K562 (cell line): ENCODE results near the gene CD248. TPM values are rescaled to one million over a fixed set of nuclear protein-coding genes. Genes with fewer than 3 reads are reported as not detected.

Experiments
- ATAC-seq: fragments of 200-7000 bp; cut with Tn5 transposase; 3 replicates; pipeline ENCODE4 v1.9.1; 2020; ENCODE audit warnings: moderate library complexity
- BruUV-seq: library from RNA; stranded (reverse); fragments of 400-500 nt; replicated peaks from 2 replicates; lab custom pipeline; 2021; lab: Mats Ljungman, UMichigan
- CTCF ChIA-PET: fragments of 300-600 bp; formaldehyde crosslinking; extraction: SDS; loops from one replicate; lab custom pipeline; 2021; ENCODE audit warnings: low intra/inter-chr PET ratio; lab: Yijun Ruan, JAX
- POLR2A ChIA-PET: fragments of 300-600, 350-650 bp; sonication (Branson Sonifier 250); formaldehyde crosslinking; extraction: SDS; loops from one replicate; lab custom pipeline; 2021; ENCODE audit warnings: antibody characterized with exemption, inconsistent platforms; lab: Yijun Ruan, JAX
- DNase-seq, 4 experiments: peaks; one replicate each; pipeline versions ENCODE4 v3.0.0 to v3.0.0-alpha.2; 2011 to 2018; ENCODE audit warnings: low spot score in 3 of 4, mixed read lengths in 3 of 4; ENCODE audit errors: extremely low read depth in 1 of 4
- FAIRE-seq: peaks from 2 replicates; lab custom pipeline; 2011; peaks lifted over from hg19 to GRCh38; lab: Jason Lieb, UNC
- H2AFZ ChIP-seq: 2 replicates; pipeline ENCODE4 v1.6.0; 2011; ENCODE audit warnings: low read depth, low read length, control low read depth, inconsistent platforms
- H3K27ac ChIP-seq: fragments of 200-600 bp; 3 replicates; pipeline ENCODE4 v1.8.0; 2011; ENCODE audit warnings: low read depth, mild to moderate bottlenecking, control low read depth, inconsistent platforms, low read length, moderate library complexity, mixed read lengths; ENCODE audit errors: extremely low read depth
- H3K27me3 ChIP-seq, 2 experiments: fragments of 300-600 bp in 1 of 2; 2 replicates in 1 of 2; 3 replicates in 1 of 2; pipeline versions ENCODE4 v1.6.0 to v1.8.0; 2011; ENCODE audit warnings: inconsistent platforms in 2 of 2, low read length in 2 of 2, mild to moderate bottlenecking in 1 of 2, mixed read lengths in 1 of 2, moderate library complexity in 1 of 2; ENCODE audit not compliant: control insufficient read depth in 2 of 2, insufficient read depth in 2 of 2
- H3K36me3 ChIP-seq: fragments of 300-600 bp; 3 replicates; pipeline ENCODE4 v1.8.0; 2011; ENCODE audit warnings: mild to moderate bottlenecking, low read length, inconsistent platforms; ENCODE audit not compliant: control insufficient read depth, insufficient read depth
- H3K4me1 ChIP-seq, 2 experiments: fragments of 200-600 bp in 1 of 2; replicated peaks in 1 of 2; 2 replicates in 1 of 2; 3 replicates in 1 of 2; pipeline versions ENCODE4 v1.5.1 to v1.8.0; 2011; ENCODE audit warnings: inconsistent platforms in 2 of 2, low read length in 2 of 2, mild to moderate bottlenecking in 1 of 2, mixed read lengths in 1 of 2, moderate library complexity in 1 of 2; ENCODE audit not compliant: control insufficient read depth in 2 of 2, insufficient read depth in 2 of 2
- H3K4me2 ChIP-seq: 2 replicates; pipeline ENCODE4 v1.6.1; 2011; ENCODE audit warnings: low read length, control low read depth, inconsistent platforms, mixed read lengths; ENCODE audit not compliant: insufficient read depth
- H3K4me3 ChIP-seq: fragments of 200-600 bp; sonication (generic), shearing (Covaris generic); 2 replicates; pipeline ENCODE4 v1.5.1; 2016; ENCODE audit warnings: control low read depth, inconsistent platforms
- H3K79me2 ChIP-seq: fragments of 200-600 bp; 3 replicates; pipeline ENCODE4 v1.8.0; 2011; ENCODE audit warnings: low read length, inconsistent platforms; ENCODE audit not compliant: control insufficient read depth, insufficient read depth
- H3K9ac ChIP-seq, 2 experiments: 2 replicates each; pipeline versions ENCODE4 v1.6.0 to v1.6.1; 2011; ENCODE audit warnings: low read depth in 2 of 2, low read length in 2 of 2, control low read depth in 1 of 2, inconsistent platforms in 1 of 2, mild to moderate bottlenecking in 1 of 2, mixed read lengths in 1 of 2; ENCODE audit not compliant: insufficient read depth in 1 of 2
- H3K9me1 ChIP-seq: one replicate; pipeline ENCODE4 v1.6.0; 2011; ENCODE audit warnings: inconsistent platforms, mild to moderate bottlenecking, low read length, moderate library complexity; ENCODE audit not compliant: control insufficient read depth, insufficient read depth
- H3K9me3 ChIP-seq: replicated peaks from 2 replicates; pipeline ENCODE4 v1.5.1; 2011; ENCODE audit warnings: low read depth, low read length, inconsistent platforms; ENCODE audit not compliant: control insufficient read depth, insufficient read depth
- H4K20me1 ChIP-seq: replicated peaks from 2 replicates; pipeline ENCODE4 v1.6.1; 2011; ENCODE audit warnings: low read length, inconsistent platforms, mixed read lengths; ENCODE audit not compliant: control insufficient read depth, insufficient read depth
- FOXP1 ChIP-seq: sonication (generic); formaldehyde crosslinking; IDR thresholded peaks from 2 replicates; pipeline ENCODE4 v1.8.0; 2022; ENCODE audit warnings: mild to moderate bottlenecking, missing genetic modification reagents
- HDGF ChIP-seq: fragments of 450-650 bp; IDR thresholded peaks from 2 replicates; pipeline ENCODE4 v1.6.1; 2016
- L3MBTL2 ChIP-seq: fragments of 450-650 bp; IDR thresholded peaks from 2 replicates; pipeline ENCODE4 v1.6.1; 2016; ENCODE audit warnings: mild to moderate bottlenecking, moderate library complexity
- NFE2L1 ChIP-seq: fragments of 450-650 bp; IDR thresholded peaks from 2 replicates; pipeline ENCODE4 v1.6.1; 2016; ENCODE audit warnings: missing genetic modification characterization, low read depth, mild to moderate bottlenecking, missing compliant biosample characterization, moderate library complexity, borderline replicate concordance
- SMARCA5 ChIP-seq: fragments of 450-650 bp; IDR thresholded peaks from 2 replicates; pipeline ENCODE4 v1.6.1; 2016
- ZNF57 ChIP-seq: fragments of 450-650 bp; formaldehyde crosslinking; IDR thresholded peaks from 2 replicates; pipeline ENCODE4 v1.4.0; 2020; ENCODE audit warnings: mild to moderate bottlenecking, moderate library complexity
- WGBS: fragments of 100-300 bp; shearing (Covaris generic); methylation state at CpG from one replicate; pipeline ENCODE4 v1.1.6; 2016; ENCODE audit warnings: low coverage, mixed read lengths; ENCODE audit not compliant: insufficient coverage; ENCODE audit errors: missing lambda C conversion rate; 5-methylcytosine and 5-hydroxymethylcytosine counted together
- in situ Hi-C: fragments of 300-500 bp; cut with MboI; formaldehyde crosslinking; loops from 4 replicates; pipeline ENCODE4 v1.15.0; 2018; ENCODE audit warnings: inconsistent platforms, mixed read lengths
- intact Hi-C: fragments of 100-400 bp; cut with micrococcal nuclease; formaldehyde crosslinking; loops from 2 replicates; pipeline ENCODE4 v1.14.2; 2022
- polyA plus RNA-seq, 8 experiments: library from polyadenylated mRNA; depleted of rRNA in 4 of 8; stranded (reverse) in 5 of 8; unstranded in 3 of 8; fragments of >200 nt; fragmentation: Nextera tagmentation in 2 of 8; fragmentation: Illumina TruSeq in 1 of 8; extraction: Ambion mirVana in 2 of 8; extraction: Trizol in 1 of 8; gene quantifications; 2 replicates each; pipeline versions ENCODE4 v1.2.1 to v1.2.3, GENCODE V29; 2011 to 2014; ENCODE audit warnings: inconsistent platforms in 1 of 8, missing spikeins in 1 of 8
- total RNA-seq, 7 experiments: library from RNA; depleted of rRNA in 6 of 7; stranded (reverse); fragments of >200 nt in 6 of 7; fragmentation: Illumina TruSeq in 2 of 7; extraction: Trizol in 2 of 7; gene quantifications; 2 replicates each; pipeline versions ENCODE4 v1.2.1 to v1.2.3, GENCODE V29; 2011 to 2021; ENCODE audit warnings: low replicate concordance in 1 of 7
- TF ChIP-seq, protein P1 (sequence below): fragments of 250-450 bp; sonication (Bioruptor Pico); IDR thresholded peaks from 2 replicates; pipeline ENCODE4 v1.8.0; 2022; ENCODE audit warnings: inconsistent platforms
- TF ChIP-seq, protein P2 (sequence below): IDR thresholded peaks from 2 replicates; pipeline ENCODE4 v1.6.1; 2011; ENCODE audit warnings: borderline replicate concordance, low read depth, mild to moderate bottlenecking, moderate library complexity, low read length; ENCODE audit not compliant: insufficient read depth, poor library complexity, severe bottlenecking
- TF ChIP-seq, protein P3 (sequence below), 2 experiments: fragments of 450-650 bp; IDR thresholded peaks; 2 replicates each; pipeline ENCODE4 v1.6.1; 2016
- TF ChIP-seq, protein P4 (sequence below), 2 experiments: fragments of 450-650 bp in 1 of 2; sonication (generic) in 1 of 2; formaldehyde crosslinking; conservative IDR thresholded peaks; 2 replicates each; pipeline versions ENCODE4 v1.4.0 to v1.8.1; 2020 to 2022; ENCODE audit warnings: mild to moderate bottlenecking in 1 of 2, missing genetic modification reagents in 1 of 2
- TF ChIP-seq, protein P5 (sequence below): fragments of 450-650 bp; formaldehyde crosslinking; IDR thresholded peaks from 2 replicates; pipeline ENCODE4 v1.4.0; 2022; ENCODE audit warnings: missing genetic modification characterization

The CD248 gene
- total and polyA plus RNA-seq, 9 of the 15 experiments (the other 6 are each of a cell fraction or from before 2014, with no cell fraction given), result 0.09 TPM; not detected in 8

DNA sequence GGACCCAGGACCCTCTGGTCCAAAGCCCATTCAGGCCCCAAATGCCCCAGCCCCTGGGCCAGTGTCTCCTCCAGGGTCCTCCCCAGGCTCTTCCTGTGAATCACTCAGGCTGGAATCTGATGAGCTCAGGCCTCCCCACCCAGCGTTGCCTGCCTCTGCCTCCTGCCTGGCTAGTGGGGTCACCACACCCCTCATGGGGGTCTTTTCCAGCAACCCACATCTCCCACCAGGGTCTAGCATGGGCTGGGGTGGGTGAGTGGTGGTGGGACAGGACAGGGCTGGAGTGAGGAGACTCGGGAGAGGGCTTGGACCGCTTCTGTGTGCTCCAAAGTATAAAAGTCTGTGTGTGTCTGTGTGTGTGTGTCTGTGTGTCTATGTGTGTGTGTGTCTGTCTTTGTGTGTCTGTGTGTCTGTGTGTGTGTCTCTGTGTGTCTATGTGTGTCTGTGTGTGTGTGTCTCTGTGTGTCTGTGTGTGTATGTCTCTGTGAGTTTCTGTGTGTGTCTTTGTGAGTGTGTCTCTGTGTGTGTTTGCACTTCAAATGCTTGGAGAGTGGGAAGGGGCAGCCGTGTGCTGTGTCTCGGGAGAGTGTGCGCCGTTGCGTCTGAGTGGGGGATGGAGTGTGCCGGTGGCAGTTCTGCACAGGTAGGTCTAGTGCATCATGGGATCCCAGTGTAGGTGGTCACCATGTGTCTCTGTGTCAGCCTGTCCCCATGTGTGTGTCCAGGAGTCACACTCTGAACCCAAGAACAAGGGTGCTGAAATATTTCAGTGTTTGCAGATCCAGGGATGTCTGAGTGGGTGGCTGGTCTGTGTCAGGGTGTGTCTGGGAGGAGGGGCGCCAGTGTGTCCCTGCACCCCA lies 10.6 kb upstream of the CD248 start:
- ATAC-seq (no peak), FAIRE-seq (peak; percentile 81), DNase-seq (peak in 1 of 4 experiments; percentile 16)
- H3K27me3 ChIP-seq, result no peaks in the 10 kb centered on the region
- in situ Hi-C loops (loop anchor here (5.0 kb wide), 1 partner anchor 110 kb away; no protein-coding TSS in a partner anchor), intact Hi-C loops (loop anchor here (1.0 to 2.0 kb wide), 2 partner anchors 15 to 105 kb away; no protein-coding TSS in a partner anchor)
- H3K36me3 ChIP-seq, result no peaks in the 10 kb centered on the region
- CTCF ChIA-PET, result interaction anchor here (1.2 to 3.1 kb wide), 3 partner anchors 16 to 105 kb away, joined by 5 to 37 read pairs (median 16); no protein-coding TSS in a partner anchor
- peaks cover 20 to 66% of the 10 kb centered on the region in 2 experiments; a peak in 4 of 5 replicates for H3K4me1 ChIP-seq
- POLR2A ChIA-PET, result interaction anchor here (0.6 to 0.7 kb wide), 3 partner anchors 9 to 109 kb away, joined by 3 read pairs; partner anchors contain the start of gene RIN1
- peak overlapping the region; percentile 100 for H2AFZ ChIP-seq
- no TSS peak for BruUV-seq
- no peak overlapping the region; the same call in 2 of the 3 replicates for H3K27ac ChIP-seq
- no peaks in the 10 kb centered on the region for H4K20me1 ChIP-seq
- H3K9me3 ChIP-seq, result no peaks in the 10 kb centered on the region
- no peak overlapping the region for H3K4me3 ChIP-seq
- H3K9me1 ChIP-seq, result peaks cover 4% of the 10 kb centered on the region
- H3K4me2 ChIP-seq, result no peak overlapping the region
- no peaks in the 10 kb centered on the region for H3K79me2 ChIP-seq
- H3K9ac ChIP-seq, result peak overlapping the region in 1 of 2 experiments; percentile 67; a peak in 2 of 4 replicates
- WGBS, result 73% methylated on average over 6 of the region's 10 CpGs
- TF ChIP-seq, protein P1, sequence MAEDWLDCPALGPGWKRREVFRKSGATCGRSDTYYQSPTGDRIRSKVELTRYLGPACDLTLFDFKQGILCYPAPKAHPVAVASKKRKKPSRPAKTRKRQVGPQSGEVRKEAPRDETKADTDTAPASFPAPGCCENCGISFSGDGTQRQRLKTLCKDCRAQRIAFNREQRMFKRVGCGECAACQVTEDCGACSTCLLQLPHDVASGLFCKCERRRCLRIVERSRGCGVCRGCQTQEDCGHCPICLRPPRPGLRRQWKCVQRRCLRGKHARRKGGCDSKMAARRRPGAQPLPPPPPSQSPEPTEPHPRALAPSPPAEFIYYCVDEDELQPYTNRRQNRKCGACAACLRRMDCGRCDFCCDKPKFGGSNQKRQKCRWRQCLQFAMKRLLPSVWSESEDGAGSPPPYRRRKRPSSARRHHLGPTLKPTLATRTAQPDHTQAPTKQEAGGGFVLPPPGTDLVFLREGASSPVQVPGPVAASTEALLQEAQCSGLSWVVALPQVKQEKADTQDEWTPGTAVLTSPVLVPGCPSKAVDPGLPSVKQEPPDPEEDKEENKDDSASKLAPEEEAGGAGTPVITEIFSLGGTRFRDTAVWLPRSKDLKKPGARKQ (CRISPR knock-in tag), result no peak
- no peak for TF ChIP-seq HDGF
- TF ChIP-seq, protein P2, sequence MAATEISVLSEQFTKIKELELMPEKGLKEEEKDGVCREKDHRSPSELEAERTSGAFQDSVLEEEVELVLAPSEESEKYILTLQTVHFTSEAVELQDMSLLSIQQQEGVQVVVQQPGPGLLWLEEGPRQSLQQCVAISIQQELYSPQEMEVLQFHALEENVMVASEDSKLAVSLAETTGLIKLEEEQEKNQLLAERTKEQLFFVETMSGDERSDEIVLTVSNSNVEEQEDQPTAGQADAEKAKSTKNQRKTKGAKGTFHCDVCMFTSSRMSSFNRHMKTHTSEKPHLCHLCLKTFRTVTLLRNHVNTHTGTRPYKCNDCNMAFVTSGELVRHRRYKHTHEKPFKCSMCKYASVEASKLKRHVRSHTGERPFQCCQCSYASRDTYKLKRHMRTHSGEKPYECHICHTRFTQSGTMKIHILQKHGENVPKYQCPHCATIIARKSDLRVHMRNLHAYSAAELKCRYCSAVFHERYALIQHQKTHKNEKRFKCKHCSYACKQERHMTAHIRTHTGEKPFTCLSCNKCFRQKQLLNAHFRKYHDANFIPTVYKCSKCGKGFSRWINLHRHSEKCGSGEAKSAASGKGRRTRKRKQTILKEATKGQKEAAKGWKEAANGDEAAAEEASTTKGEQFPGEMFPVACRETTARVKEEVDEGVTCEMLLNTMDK, result no peak
- TF ChIP-seq FOXP1 (CRISPR knock-in tag), result no peak
- TF ChIP-seq, protein P3, sequence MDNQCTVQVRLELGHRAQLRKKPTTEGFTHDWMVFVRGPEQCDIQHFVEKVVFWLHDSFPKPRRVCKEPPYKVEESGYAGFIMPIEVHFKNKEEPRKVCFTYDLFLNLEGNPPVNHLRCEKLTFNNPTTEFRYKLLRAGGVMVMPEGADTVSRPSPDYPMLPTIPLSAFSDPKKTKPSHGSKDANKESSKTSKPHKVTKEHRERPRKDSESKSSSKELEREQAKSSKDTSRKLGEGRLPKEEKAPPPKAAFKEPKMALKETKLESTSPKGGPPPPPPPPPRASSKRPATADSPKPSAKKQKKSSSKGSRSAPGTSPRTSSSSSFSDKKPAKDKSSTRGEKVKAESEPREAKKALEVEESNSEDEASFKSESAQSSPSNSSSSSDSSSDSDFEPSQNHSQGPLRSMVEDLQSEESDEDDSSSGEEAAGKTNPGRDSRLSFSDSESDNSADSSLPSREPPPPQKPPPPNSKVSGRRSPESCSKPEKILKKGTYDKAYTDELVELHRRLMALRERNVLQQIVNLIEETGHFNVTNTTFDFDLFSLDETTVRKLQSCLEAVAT (IDR thresholded peaks at IDR 0.05), result peak in 1 of 2 experiments; percentile 33; a peak in 1 of 4 replicates
- no peak for TF ChIP-seq ZNF57
- TF ChIP-seq SMARCA5, result 0 out of 2 replicates have a peak, but pooled peaks have one; percentile 14
- TF ChIP-seq, protein P4, sequence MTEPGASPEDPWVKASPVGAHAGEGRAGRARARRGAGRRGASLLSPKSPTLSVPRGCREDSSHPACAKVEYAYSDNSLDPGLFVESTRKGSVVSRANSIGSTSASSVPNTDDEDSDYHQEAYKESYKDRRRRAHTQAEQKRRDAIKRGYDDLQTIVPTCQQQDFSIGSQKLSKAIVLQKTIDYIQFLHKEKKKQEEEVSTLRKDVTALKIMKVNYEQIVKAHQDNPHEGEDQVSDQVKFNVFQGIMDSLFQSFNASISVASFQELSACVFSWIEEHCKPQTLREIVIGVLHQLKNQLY (CRISPR knock-in tag; conservative IDR thresholded peaks at IDR 0.05), result no peak
- no peak for TF ChIP-seq L3MBTL2
- no peak for TF ChIP-seq NFE2L1 (tag)
- TF ChIP-seq, protein P5, sequence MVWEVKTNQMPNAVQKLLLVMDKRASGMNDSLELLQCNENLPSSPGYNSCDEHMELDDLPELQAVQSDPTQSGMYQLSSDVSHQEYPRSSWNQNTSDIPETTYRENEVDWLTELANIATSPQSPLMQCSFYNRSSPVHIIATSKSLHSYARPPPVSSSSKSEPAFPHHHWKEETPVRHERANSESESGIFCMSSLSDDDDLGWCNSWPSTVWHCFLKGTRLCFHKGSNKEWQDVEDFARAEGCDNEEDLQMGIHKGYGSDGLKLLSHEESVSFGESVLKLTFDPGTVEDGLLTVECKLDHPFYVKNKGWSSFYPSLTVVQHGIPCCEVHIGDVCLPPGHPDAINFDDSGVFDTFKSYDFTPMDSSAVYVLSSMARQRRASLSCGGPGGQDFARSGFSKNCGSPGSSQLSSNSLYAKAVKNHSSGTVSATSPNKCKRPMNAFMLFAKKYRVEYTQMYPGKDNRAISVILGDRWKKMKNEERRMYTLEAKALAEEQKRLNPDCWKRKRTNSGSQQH (CRISPR knock-in tag), result 0 out of 2 replicates have a peak, but pooled peaks have one; percentile 61
